B cell (primary cell): ENCODE data around the gene COL5A2. TPM values are rescaled to one million over a fixed set of nuclear protein-coding genes. Genes with fewer than 3 reads are reported as not detected.

Source experiments
- ATAC-seq: fragments of 200-7000 bp; cut with Tn5 transposase; one replicate; pipeline ENCODE4 v1.10.0; 2021; ENCODE audit warnings: low read depth, mild to moderate bottlenecking, moderate number of reproducible peaks, moderate library complexity
- CTCF ChIA-PET: fragments of 350-600 bp; sonication (Branson Sonifier 250); formaldehyde crosslinking; loops from one replicate; lab custom pipeline; 2021; ENCODE audit warnings: antibody characterized with exemption, inconsistent platforms; lab: Charles Lee
- POLR2A ChIA-PET: fragments of 350-600 bp; sonication (Branson Sonifier 250); formaldehyde crosslinking; loops from one replicate; lab custom pipeline; 2021; ENCODE audit warnings: antibody characterized with exemption; lab: Charles Lee
- DNase-seq: peaks from one replicate; pipeline ENCODE4 v3.0.0; 2013
- H2AFZ ChIP-seq: 2 replicates; pipeline ENCODE4 v1.6.1; 2012; ENCODE audit warnings: mild to moderate bottlenecking, low read depth, low read length; ENCODE audit not compliant: insufficient read depth, poor library complexity, severe bottlenecking
- H3K27ac ChIP-seq, 2 donors: 1 replicate in 1 of 2; 2 replicates in 1 of 2; pipeline ENCODE4 v1.5.1; 2012 to 2013; ENCODE audit warnings: low read length in 2 of 2, mild to moderate bottlenecking in 2 of 2, moderate library complexity in 1 of 2
- H3K27me3 ChIP-seq, 4 experiments: fragments of 200-600 bp in 1 of 4; sonication (generic) in 1 of 4; replicated peaks in 1 of 4; 1 replicate in 2 of 4; 2 replicates in 2 of 4; pipeline versions ENCODE4 v1.6.1 to v1.7.0; 2013 to 2016; ENCODE audit warnings: low read length in 3 of 4, mild to moderate bottlenecking in 2 of 4, mixed read lengths in 1 of 4, moderate library complexity in 1 of 4; ENCODE audit not compliant: insufficient read depth in 4 of 4, control insufficient read depth in 3 of 4; ENCODE audit errors: control extremely low read depth in 1 of 4
- H3K36me3 ChIP-seq, 2 experiments: replicated peaks in 1 of 2; 1 replicate in 1 of 2; 2 replicates in 1 of 2; pipeline versions ENCODE4 v1.6.1 to v1.7.1; 2013; ENCODE audit warnings: low read length in 1 of 2; ENCODE audit not compliant: insufficient read depth in 2 of 2, control insufficient read depth in 1 of 2; ENCODE audit errors: control extremely low read depth in 1 of 2, extremely low read depth in 1 of 2
- H3K4me1 ChIP-seq, 2 donors: fragments of 200-600 bp in 1 of 2; sonication (generic) in 1 of 2; 1 replicate in 1 of 2; 2 replicates in 1 of 2; pipeline versions ENCODE4 v1.5.1 to v1.6.1; 2013 to 2017; ENCODE audit warnings: low read length in 2 of 2; ENCODE audit not compliant: control insufficient read depth in 2 of 2, insufficient read depth in 2 of 2
- H3K4me2 ChIP-seq: replicated peaks from 2 replicates; pipeline ENCODE3; 2012; ENCODE audit warnings: mild to moderate bottlenecking, low read depth, low read length; ENCODE audit not compliant: poor library complexity, severe bottlenecking
- H3K4me3 ChIP-seq, 5 experiments: fragments of 200-600 bp in 1 of 5; sonication (generic) in 1 of 5; 1 replicate in 3 of 5; 2 replicates in 2 of 5; pipeline versions ENCODE4 v1.5.1 to v1.7.0; 2011 to 2016; ENCODE audit warnings: low read length in 4 of 5, mild to moderate bottlenecking in 4 of 5, low read depth in 2 of 5, control low read depth in 1 of 5, moderate library complexity in 1 of 5; ENCODE audit not compliant: insufficient read depth in 1 of 5; ENCODE audit errors: control extremely low read depth in 1 of 5, extremely low read depth in 1 of 5
- H3K79me2 ChIP-seq: fragments of 200-600 bp; sonication (generic); one replicate; pipeline ENCODE4 v1.6.0; 2016; ENCODE audit warnings: low read length; ENCODE audit not compliant: control insufficient read depth, insufficient read depth
- H3K9ac ChIP-seq: fragments of 200-600 bp; sonication (generic); 2 replicates; pipeline ENCODE4 v1.6.1; 2017; ENCODE audit warnings: mild to moderate bottlenecking, low read length, moderate library complexity
- H3K9me3 ChIP-seq, 3 donors: one replicate each; pipeline versions ENCODE4 v1.6.1 to v1.7.1; 2013; ENCODE audit warnings: low read length in 2 of 3; ENCODE audit not compliant: control insufficient read depth in 2 of 3, insufficient read depth in 1 of 3; ENCODE audit errors: control extremely low read depth in 1 of 3
- H4K20me1 ChIP-seq: 2 replicates; pipeline ENCODE4 v1.6.0; 2012; ENCODE audit warnings: mild to moderate bottlenecking, low read length; ENCODE audit not compliant: insufficient read depth, control insufficient read depth, poor library complexity, severe bottlenecking
- H3K27ac Mint-ChIP-seq: one replicate; pipeline ENCODE4 v1.8.0; 2021; ENCODE audit warnings: mixed read lengths
- H3K27me3 Mint-ChIP-seq: one replicate; pipeline ENCODE4 v1.8.0; 2021; ENCODE audit warnings: mixed read lengths
- H3K4me1 Mint-ChIP-seq: one replicate; pipeline ENCODE4 v1.8.0; 2021; ENCODE audit warnings: mixed read lengths
- H3K4me3 Mint-ChIP-seq: one replicate; pipeline ENCODE4 v1.8.0; 2021; ENCODE audit warnings: mixed read lengths
- H3K9me3 Mint-ChIP-seq: one replicate; pipeline ENCODE4 v1.8.0; 2022; ENCODE audit warnings: mixed read lengths; ENCODE audit not compliant: insufficient read depth
- EZH2 ChIP-seq: IDR thresholded peaks from 2 replicates; pipeline ENCODE4 v1.6.1; 2012; ENCODE audit warnings: borderline replicate concordance, low read depth, mild to moderate bottlenecking, moderate library complexity, low read length; ENCODE audit not compliant: insufficient read depth, poor library complexity, severe bottlenecking
- WGBS: methylation state at CpG from one replicate; pipeline ENCODE4 v1.1.5; 2013; ENCODE audit warnings: missing lambda C conversion rate; ENCODE audit not compliant: insufficient coverage; 5-methylcytosine and 5-hydroxymethylcytosine counted together
- intact Hi-C: fragments of 100-400 bp; cut with micrococcal nuclease; formaldehyde crosslinking; loops from one replicate; pipeline ENCODE4 v1.10.0; 2022
- polyA plus RNA-seq: library from polyadenylated mRNA; depleted of rRNA; stranded (reverse); fragments of >200 nt; gene quantifications from 2 replicates; pipeline ENCODE4 v1.2.3, GENCODE V29; 2012
- total RNA-seq, 2 donors: library from RNA; stranded (reverse); fragments of 120-200 nt in 1 of 2; gene quantifications; 1 replicate in 1 of 2; 2 replicates in 1 of 2; pipeline versions ENCODE4 v1.2.3 to v1.2.4, GENCODE V29; 2013 to 2022
- TF ChIP-seq, protein P1 (sequence below): fragments of 200-600 bp; IDR thresholded peaks from one replicate; pipeline ENCODE4 v1.8.0; 2022; ENCODE audit warnings: antibody characterized with exemption, mild to moderate bottlenecking

COL5A2 gene
- total and polyA plus RNA-seq, 2 donors (not counting 1 experiment from before 2014, with no cell fraction given) = 0.44 to 0.45 TPM

DNA sequence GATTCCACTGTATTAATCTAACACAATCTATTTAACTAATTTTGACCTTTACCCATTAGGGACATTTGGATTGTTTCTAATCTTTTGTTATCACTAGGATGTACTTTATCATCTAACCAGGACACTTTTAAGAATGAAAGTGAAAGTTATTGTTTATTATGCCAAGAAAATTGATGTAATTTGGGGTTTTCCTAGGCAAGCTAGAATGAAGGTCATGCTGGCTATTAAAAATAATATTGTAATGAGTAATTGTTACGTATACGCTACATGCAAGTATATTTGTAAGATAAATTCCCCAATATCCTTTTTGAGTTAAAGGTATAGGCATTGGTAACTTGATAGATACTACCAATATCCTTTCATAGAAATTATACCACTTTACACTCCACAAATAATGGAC, 74.6 kb downstream of the COL5A2 start:
- no peaks in the 10 kb centered on the region for H4K20me1 ChIP-seq
- no peak overlapping the region for H3K4me3 ChIP-seq
- no peaks in the 10 kb centered on the region for H3K79me2 ChIP-seq
- no peak overlapping the region for H3K27ac Mint-ChIP-seq
- ChIA-PET CTCF (interaction anchor here (1.3 kb wide), 1 partner anchor 11 kb away, joined by 3 read pairs; no protein-coding TSS in a partner anchor), POLR2A (no interaction called here)
- no peak for ATAC-seq
- H3K4me2 ChIP-seq = no peak overlapping the region
- no peak for TF ChIP-seq EZH2
- TF ChIP-seq, protein P1, sequence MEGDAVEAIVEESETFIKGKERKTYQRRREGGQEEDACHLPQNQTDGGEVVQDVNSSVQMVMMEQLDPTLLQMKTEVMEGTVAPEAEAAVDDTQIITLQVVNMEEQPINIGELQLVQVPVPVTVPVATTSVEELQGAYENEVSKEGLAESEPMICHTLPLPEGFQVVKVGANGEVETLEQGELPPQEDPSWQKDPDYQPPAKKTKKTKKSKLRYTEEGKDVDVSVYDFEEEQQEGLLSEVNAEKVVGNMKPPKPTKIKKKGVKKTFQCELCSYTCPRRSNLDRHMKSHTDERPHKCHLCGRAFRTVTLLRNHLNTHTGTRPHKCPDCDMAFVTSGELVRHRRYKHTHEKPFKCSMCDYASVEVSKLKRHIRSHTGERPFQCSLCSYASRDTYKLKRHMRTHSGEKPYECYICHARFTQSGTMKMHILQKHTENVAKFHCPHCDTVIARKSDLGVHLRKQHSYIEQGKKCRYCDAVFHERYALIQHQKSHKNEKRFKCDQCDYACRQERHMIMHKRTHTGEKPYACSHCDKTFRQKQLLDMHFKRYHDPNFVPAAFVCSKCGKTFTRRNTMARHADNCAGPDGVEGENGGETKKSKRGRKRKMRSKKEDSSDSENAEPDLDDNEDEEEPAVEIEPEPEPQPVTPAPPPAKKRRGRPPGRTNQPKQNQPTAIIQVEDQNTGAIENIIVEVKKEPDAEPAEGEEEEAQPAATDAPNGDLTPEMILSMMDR = no peak
- no peaks in the 10 kb centered on the region for H3K4me1 Mint-ChIP-seq
- H3K4me3 Mint-ChIP-seq = no peak overlapping the region
- no peak overlapping the region for H3K27ac ChIP-seq
- H3K9me3 ChIP-seq = no peaks in the 10 kb centered on the region
- H3K4me1 ChIP-seq = no peaks in the 10 kb centered on the region
- no peaks in the 10 kb centered on the region for H3K27me3 Mint-ChIP-seq
- peak overlapping the region; percentile 27 for H2AFZ ChIP-seq
- no peak for DNase-seq
- H3K36me3 ChIP-seq = no peaks in the 10 kb centered on the region
- intact Hi-C loops = no loop called here
- no peaks in the 10 kb centered on the region for H3K27me3 ChIP-seq
- H3K9ac ChIP-seq = no peak overlapping the region
- no peaks in the 10 kb centered on the region for H3K9me3 Mint-ChIP-seq
- WGBS = no CpG with 5 or more reads among the region's 2 CpGs

DNA sequence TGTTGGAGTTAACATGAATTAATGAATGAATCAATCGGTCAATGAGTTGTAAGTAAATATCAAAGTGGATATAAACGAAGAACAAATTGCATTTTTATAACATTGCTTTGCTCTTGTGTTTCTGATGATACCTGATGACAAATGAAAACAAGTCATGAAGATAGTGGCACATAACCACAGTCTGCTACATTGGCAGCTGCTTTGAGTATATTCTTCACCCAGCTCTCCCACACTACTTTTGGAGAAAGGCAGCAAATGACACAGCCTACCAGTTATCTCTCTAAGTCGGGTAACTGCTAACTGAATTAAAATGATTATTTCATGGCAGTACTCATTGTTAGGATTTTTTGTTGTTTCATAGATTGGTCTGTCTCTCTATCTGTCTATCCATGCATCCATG, 76.8 kb downstream of the COL5A2 start:
- no peak overlapping the region for H3K27ac Mint-ChIP-seq
- H3K27me3 Mint-ChIP-seq = no peaks in the 10 kb centered on the region
- CTCF ChIA-PET = no interaction called here
- intact Hi-C loops = no loop called here
- POLR2A ChIA-PET = no interaction called here
- H4K20me1 ChIP-seq = no peaks in the 10 kb centered on the region
- no peaks in the 10 kb centered on the region for H3K36me3 ChIP-seq
- no peaks in the 10 kb centered on the region for H3K9me3 Mint-ChIP-seq
- H3K4me2 ChIP-seq = no peak overlapping the region
- H3K9me3 ChIP-seq = no peaks in the 10 kb centered on the region
- no peak overlapping the region for H3K27ac ChIP-seq
- no peak overlapping the region for H3K4me3 ChIP-seq
- DNase-seq (no peak), ATAC-seq (no peak)
- TF ChIP-seq, protein P1 = no peak
- TF ChIP-seq EZH2 = no peak
- H3K27me3 ChIP-seq = no peaks in the 10 kb centered on the region
- no peaks in the 10 kb centered on the region for H3K4me1 Mint-ChIP-seq
- no peaks in the 10 kb centered on the region for H3K79me2 ChIP-seq
- no peak overlapping the region for H2AFZ ChIP-seq
- H3K9ac ChIP-seq = no peak overlapping the region
- H3K4me1 ChIP-seq = no peaks in the 10 kb centered on the region
- H3K4me3 Mint-ChIP-seq = no peak overlapping the region
- WGBS = no CpG with 5 or more reads among the region's 3 CpGs
